Kidney (tissue), 14 donors: ENCODE measurements around the gene MRPL11. TPM values are rescaled to one million over a fixed set of nuclear protein-coding genes. Genes with fewer than 3 reads are reported as not detected.
A peak's percentile ranks its signal among the peaks of the same experiment; 100 is the strongest.

Experiments used
- DNase-seq, 5 donors: peaks; one replicate each; pipeline ENCODE4 v3.0.0-alpha.2; 2013 to 2020
- FAIRE-seq: peaks from 2 replicates; lab custom pipeline; 2012; peaks lifted over from hg19 to GRCh38; lab: Jason Lieb, UNC
- H3K27ac ChIP-seq, 2 donors: one replicate each; pipeline ENCODE4 v1.7.0; 2013; ENCODE audit warnings: low read depth in 2 of 2, low read length in 2 of 2, inconsistent platforms in 1 of 2
- H3K27me3 ChIP-seq: one replicate; pipeline ENCODE4 v1.7.1; 2013; ENCODE audit warnings: low read length, inconsistent platforms; ENCODE audit not compliant: control insufficient read depth, insufficient read depth
- H3K36me3 ChIP-seq, 3 donors: one replicate each; pipeline versions ENCODE4 v1.7.0 to v1.7.1; 2013; ENCODE audit warnings: low read length in 3 of 3, control low read depth in 1 of 3, inconsistent platforms in 1 of 3; ENCODE audit not compliant: insufficient read depth in 3 of 3, control insufficient read depth in 2 of 3
- H3K4me1 ChIP-seq, 3 donors: one replicate each; pipeline versions ENCODE4 v1.7.0 to v1.7.1; 2013; ENCODE audit warnings: low read length in 3 of 3, inconsistent platforms in 1 of 3, low read depth in 1 of 3; ENCODE audit not compliant: control insufficient read depth in 2 of 3, insufficient read depth in 2 of 3
- H3K4me3 ChIP-seq, 3 donors: one replicate each; pipeline versions ENCODE4 v1.7.0 to v1.8.1; 2013; ENCODE audit warnings: low read length in 3 of 3, control low read depth in 1 of 3, inconsistent platforms in 1 of 3
- H3K9ac ChIP-seq, 3 donors: one replicate each; pipeline versions ENCODE4 v1.7.0 to v1.7.1; 2013; ENCODE audit warnings: low read length in 3 of 3, control low read depth in 1 of 3, inconsistent platforms in 1 of 3
- H3K9me3 ChIP-seq, 3 donors: one replicate each; pipeline versions ENCODE4 v1.7.0 to v1.7.1; 2013; ENCODE audit warnings: low read length in 3 of 3, control low read depth in 1 of 3, inconsistent platforms in 1 of 3; ENCODE audit not compliant: control insufficient read depth in 2 of 3, insufficient read depth in 1 of 3
- CTCF ChIP-seq: IDR thresholded peaks from 3 replicates; pipeline ENCODE4 v1.5.1; 2012; ENCODE audit warnings: mild to moderate bottlenecking, moderate library complexity, borderline replicate concordance; ENCODE audit not compliant: insufficient read depth; ENCODE audit errors: extremely low read depth
- intact Hi-C: fragments of 100-400 bp; cut with DNase I; formaldehyde crosslinking; loops from one replicate; pipeline ENCODE4 v1.11.1; 2022
- polyA plus RNA-seq: library from polyadenylated mRNA; stranded (reverse); fragments of 350-450 nt; fragmentation: Illumina TruSeq; extraction: RNeasy Lipid Tissue Mini Kit (QIAGEN cat#74804); gene quantifications from one replicate; pipeline ENCODE4 v1.2.3, GENCODE V29; 2014; ENCODE audit warnings: low read depth, low replicate concordance; ENCODE audit not compliant: insufficient read depth
- total RNA-seq: library from RNA; stranded (reverse); fragmentation: NEBNext Ultra II Directional; extraction: Animal tissue kit (Norgen Biotek cat#: 25700); gene quantifications from one replicate; pipeline ENCODE4 v1.2.1, GENCODE V29; 2021
- donor health status: control.
- donor health status: control.
- donor health status: control.
- donor health status: control.
- donor health status: control.
- donor health status: DM: yes; HTN: yes; CAD: no.
- donor health status: Normal renal cell carcinoma (clear cell type).

Gene MRPL11
- total and polyA plus RNA-seq, 2 donors from 2014 or later = 34.1 to 97.3 TPM

GRCh38 chr11:66429983-66430602 is 8.6 kb downstream of the MRPL11 start:
- FAIRE-seq (no peak), DNase-seq (peak; percentile 58 to 81 (median 65))
- H3K36me3 ChIP-seq = peaks cover 0 to 3% (median 0%) of the 10 kb centered on the region in 3 donors
- H3K4me1 ChIP-seq = no peaks in the 10 kb centered on the region
- TF ChIP-seq CTCF = peak; percentile 67
- no peak overlapping the region for H3K4me3 ChIP-seq
- no peak overlapping the region for H3K9ac ChIP-seq
- intact Hi-C loops = no loop called here
- H3K27ac ChIP-seq = no peak overlapping the region
- H3K9me3 ChIP-seq = no peaks in the 10 kb centered on the region
- no peaks in the 10 kb centered on the region for H3K27me3 ChIP-seq

GRCh38 chr11:66428933-66429332 is 9.7 kb downstream of the MRPL11 start:
- Histone ChIP-seq H3K4me3 (no peak overlapping the region), H3K27ac (no peak overlapping the region), H3K9ac (no peak overlapping the region), H3K36me3 (no peaks in the 10 kb centered on the region), H3K9me3 (no peaks in the 10 kb centered on the region), H3K27me3 (no peaks in the 10 kb centered on the region), H3K4me1 (no peaks in the 10 kb centered on the region)
- FAIRE-seq (no peak), DNase-seq (no peak)
- intact Hi-C loops = no loop called here
- TF ChIP-seq CTCF = no peak

- Histone ChIP-seq H3K36me3 (no peaks in the 10 kb centered on the region), H3K4me1 (peaks cover 0 to under 1% (median 0%) of the 10 kb centered on the region in 3 donors), H3K27ac (no peak overlapping the region), H3K9ac (no peak overlapping the region), H3K4me3 (no peak overlapping the region), H3K27me3 (no peaks in the 10 kb centered on the region), H3K9me3 (no peaks in the 10 kb centered on the region)
- FAIRE-seq (no peak), DNase-seq (peak in 1 of 5 donors; percentile 60)
- no peak for TF ChIP-seq CTCF
- intact Hi-C loops = no loop called here
Observed at GRCh38 chr11:66426314-66426713, 12.3 kb downstream of the MRPL11 start.
